Lower leg skin (tissue), 3 donors: Measurements from ENCODE around the gene GPC3.

Experiments used
- CTCF ChIP-seq, 3 donors: fragments of 450-650 bp; IDR thresholded peaks; one replicate each; pipeline ENCODE4 v1.5.1; 2016; ENCODE audit warnings: antibody characterized with exemption in 3 of 3, mild to moderate bottlenecking in 3 of 3, moderate library complexity in 2 of 3
- POLR2A ChIP-seq, 2 donors: fragments of 450-650 bp; IDR thresholded peaks; one replicate each; pipeline ENCODE4 v1.6.1; 2016 to 2017; ENCODE audit warnings: antibody characterized with exemption in 2 of 2, mild to moderate bottlenecking in 1 of 2, moderate library complexity in 1 of 2

GRCh38 chrX:134013524-134013923 is 28.1 kb upstream of the GPC3 start:
- TF ChIP-seq POLR2A (IDR thresholded peaks at IDR 0.05) (no peak), CTCF (IDR thresholded peaks at IDR 0.05) (no peak)
